MM.1S (cell line): ENCODE measurements around the gene SAMD4A.

ENCODE experiments used
- DNase-seq: peaks from one replicate; pipeline ENCODE4 v3.0.0-alpha.2; 2015
- H2AFZ ChIP-seq: fragments of 300-600 bp; sonication (generic); 2 replicates; pipeline ENCODE4 v1.6.0; 2016; ENCODE audit warnings: antibody characterized with exemption, low read length
- H3F3A ChIP-seq: fragments of 300-600 bp; sonication (generic); 2 replicates; pipeline ENCODE4 v1.6.1; 2016; ENCODE audit warnings: mild to moderate bottlenecking, antibody characterized with exemption, low read length, moderate library complexity, mixed read lengths; ENCODE audit not compliant: insufficient read depth
- H3K27ac ChIP-seq: fragments of 300-600 bp; sonication (generic); 2 replicates; pipeline ENCODE4 v1.5.1; 2016; ENCODE audit warnings: mild to moderate bottlenecking, low read length
- H3K27me3 ChIP-seq: fragments of 300-600 bp; sonication (generic); replicated peaks from 2 replicates; pipeline ENCODE4 v1.6.0; 2016; ENCODE audit warnings: low read length; ENCODE audit not compliant: insufficient read depth
- H3K36me3 ChIP-seq: fragments of 300-600 bp; sonication (generic); replicated peaks from 2 replicates; pipeline ENCODE4 v1.6.1; 2016; ENCODE audit warnings: mild to moderate bottlenecking, low read length, mixed read lengths; ENCODE audit not compliant: insufficient read depth
- H3K4me1 ChIP-seq: fragments of 300-600 bp; sonication (generic); 2 replicates; pipeline ENCODE4 v1.6.1; 2016; ENCODE audit warnings: low read length, mixed read lengths
- H3K4me2 ChIP-seq: fragments of 300-600 bp; sonication (generic); 2 replicates; pipeline ENCODE4 v1.6.0; 2016; ENCODE audit warnings: low read depth, low read length
- H3K4me3 ChIP-seq: fragments of 300-600 bp; sonication (generic); 2 replicates; pipeline ENCODE4 v1.5.1; 2016; ENCODE audit warnings: low read length, mixed read lengths
- H3K79me2 ChIP-seq: fragments of 300-600 bp; sonication (generic); 2 replicates; pipeline ENCODE4 v1.6.1; 2016; ENCODE audit warnings: mixed run types, low read length, mixed read lengths
- H3K9ac ChIP-seq: fragments of 300-600 bp; sonication (generic); 2 replicates; pipeline ENCODE4 v1.6.1; 2016; ENCODE audit warnings: low read length, mixed read lengths
- H3K9me2 ChIP-seq: fragments of 300-600 bp; sonication (generic); replicated peaks from 2 replicates; pipeline ENCODE4 v1.6.1; 2016; ENCODE audit warnings: mild to moderate bottlenecking, low read length, mixed read lengths; ENCODE audit not compliant: insufficient read depth
- H3K9me3 ChIP-seq: fragments of 300-600 bp; sonication (generic); replicated peaks from 2 replicates; pipeline ENCODE4 v1.6.1; 2016; ENCODE audit warnings: mild to moderate bottlenecking, low read length, mixed read lengths; ENCODE audit not compliant: insufficient read depth
- H4K20me1 ChIP-seq: fragments of 300-600 bp; sonication (generic); 2 replicates; pipeline ENCODE4 v1.6.1; 2016; ENCODE audit warnings: mild to moderate bottlenecking, low read length, moderate library complexity, mixed read lengths; ENCODE audit not compliant: insufficient read depth
- CTCF ChIP-seq: fragments of 300-600 bp; sonication (generic); IDR thresholded peaks from 2 replicates; pipeline ENCODE4 v1.5.1; 2016; ENCODE audit warnings: antibody characterized with exemption, low read length, mixed read lengths
- EZH2 ChIP-seq: fragments of 300-600 bp; sonication (generic); optimal IDR thresholded peaks from 2 replicates; pipeline ENCODE3; 2017; ENCODE audit warnings: low read depth, mild to moderate bottlenecking, antibody characterized with exemption, low read length, mixed read lengths
- EZH2phosphoT487 ChIP-seq: fragments of 300-600 bp; sonication (generic); IDR thresholded peaks from 2 replicates; pipeline ENCODE4 v1.6.1; 2018; ENCODE audit warnings: antibody characterized with exemption, low read length

SAMD4A gene

GRCh38 chr14:54785136-54785777, 218.3 kb downstream of the SAMD4A start:
- H3K9ac ChIP-seq, result no peak overlapping the region
- no peaks in the 10 kb centered on the region for H4K20me1 ChIP-seq
- no peaks in the 10 kb centered on the region for H3K4me1 ChIP-seq
- no peaks in the 10 kb centered on the region for H3K36me3 ChIP-seq
- no peak overlapping the region for H3K27ac ChIP-seq
- no peaks in the 10 kb centered on the region for H3K9me3 ChIP-seq
- TF ChIP-seq EZH2 (no peak), CTCF (no peak), EZH2phosphoT487 (no peak)
- H3K9me2 ChIP-seq, result no peaks in the 10 kb centered on the region
- DNase-seq, result no peak
- no peak overlapping the region for H2AFZ ChIP-seq
- H3F3A ChIP-seq, result no peaks in the 10 kb centered on the region
- no peak overlapping the region for H3K4me2 ChIP-seq
- no peak overlapping the region for H3K4me3 ChIP-seq
- no peaks in the 10 kb centered on the region for H3K79me2 ChIP-seq
- no peaks in the 10 kb centered on the region for H3K27me3 ChIP-seq

GRCh38 chr14:54785778-54786770, 219.1 kb downstream of the SAMD4A start:
- no peaks in the 10 kb centered on the region for H3F3A ChIP-seq
- no peaks in the 10 kb centered on the region for H3K27me3 ChIP-seq
- no peaks in the 10 kb centered on the region for H3K79me2 ChIP-seq
- DNase-seq, result no peak
- no peaks in the 10 kb centered on the region for H4K20me1 ChIP-seq
- no peak for TF ChIP-seq EZH2phosphoT487
- TF ChIP-seq CTCF, result no peak
- TF ChIP-seq EZH2, result no peak
- no peaks in the 10 kb centered on the region for H3K9me3 ChIP-seq
- no peaks in the 10 kb centered on the region for H3K36me3 ChIP-seq
- no peak overlapping the region for H2AFZ ChIP-seq
- no peak overlapping the region for H3K27ac ChIP-seq
- no peak overlapping the region for H3K4me3 ChIP-seq
- no peaks in the 10 kb centered on the region for H3K4me1 ChIP-seq
- H3K9ac ChIP-seq, result no peak overlapping the region
- no peak overlapping the region for H3K4me2 ChIP-seq
- no peaks in the 10 kb centered on the region for H3K9me2 ChIP-seq

GRCh38 chr14:54786838-54787237, 219.9 kb downstream of the SAMD4A start:
- Histone ChIP-seq H3K4me1 (no peaks in the 10 kb centered on the region), H4K20me1 (no peaks in the 10 kb centered on the region), H3F3A (no peaks in the 10 kb centered on the region), H3K9me2 (no peaks in the 10 kb centered on the region), H3K4me3 (no peak overlapping the region), H3K79me2 (no peaks in the 10 kb centered on the region), H3K4me2 (no peak overlapping the region), H3K9me3 (no peaks in the 10 kb centered on the region), H2AFZ (no peak overlapping the region), H3K27me3 (no peaks in the 10 kb centered on the region), H3K36me3 (no peaks in the 10 kb centered on the region), H3K27ac (no peak overlapping the region), H3K9ac (no peak overlapping the region)
- DNase-seq, result no peak
- TF ChIP-seq EZH2phosphoT487 (no peak), EZH2 (no peak)
